HG03558 (cell line): ENCODE results near the gene DCXR.

Experiments
- ATAC-seq: cut with Tn5 transposase; IDR thresholded peaks from one replicate; pipeline ENCODE4 v1.9.1; 2021; ENCODE audit warnings: moderate number of reproducible peaks; ENCODE audit not compliant: unreplicated experiment; ENCODE audit errors: extremely low read depth

DCXR gene

DNA sequence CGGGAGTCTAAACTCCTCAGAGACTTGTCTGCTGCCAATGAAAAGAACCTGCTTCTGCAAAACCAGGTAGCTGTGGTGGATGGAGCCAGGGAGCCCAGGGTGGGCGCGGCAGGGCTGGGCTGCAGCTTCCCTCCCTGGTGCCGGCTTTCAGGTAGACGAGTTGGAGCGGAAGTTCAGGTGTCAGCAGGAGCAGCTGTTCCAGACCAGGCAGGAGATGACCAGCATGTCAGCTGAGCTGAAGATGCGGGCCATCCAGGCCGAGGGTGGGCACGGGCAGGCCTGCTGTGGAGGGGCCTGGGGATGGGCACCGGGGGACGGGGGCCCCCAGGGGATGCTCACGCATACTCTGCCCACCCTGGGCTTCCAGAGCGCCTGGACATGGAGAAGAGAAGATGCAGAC lies 9.3 kb downstream of the DCXR start:
- no peak for ATAC-seq

DNA sequence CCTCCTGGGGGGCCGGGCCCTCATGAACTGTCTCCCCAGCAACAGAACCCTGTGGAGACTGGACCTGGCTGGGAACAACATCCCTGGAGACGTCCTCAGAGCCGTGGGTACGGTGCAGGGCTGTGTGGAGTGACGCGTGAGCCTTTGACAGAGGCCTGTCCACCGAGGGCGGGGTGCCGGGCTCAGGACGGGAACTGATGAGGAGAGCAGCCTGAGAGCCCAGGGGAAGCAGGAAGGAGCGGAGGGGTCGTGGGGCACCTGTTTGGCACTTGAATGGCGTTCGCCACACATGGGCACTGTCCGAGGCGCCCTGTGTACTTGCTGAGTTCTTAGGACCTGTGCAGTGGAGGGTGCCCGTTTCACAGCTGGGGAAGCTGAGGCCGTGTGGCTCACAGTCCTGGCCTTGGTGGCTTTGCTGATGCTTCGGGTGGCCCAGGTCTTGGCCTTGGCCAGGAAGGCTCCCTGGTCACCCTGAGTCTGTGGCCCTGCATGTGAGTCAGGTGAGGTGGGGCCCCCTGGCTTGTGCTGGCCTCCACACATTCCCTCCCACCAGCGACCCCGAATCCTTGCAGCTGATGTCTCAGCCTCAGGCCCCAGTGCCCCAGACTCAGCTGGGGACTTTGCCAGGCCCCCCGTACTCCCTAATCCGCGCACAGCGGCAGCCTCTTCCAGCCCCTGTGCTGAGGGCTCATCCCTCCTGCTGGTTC lies 11.9 kb downstream of the DCXR start:
- no peak for ATAC-seq

DNA sequence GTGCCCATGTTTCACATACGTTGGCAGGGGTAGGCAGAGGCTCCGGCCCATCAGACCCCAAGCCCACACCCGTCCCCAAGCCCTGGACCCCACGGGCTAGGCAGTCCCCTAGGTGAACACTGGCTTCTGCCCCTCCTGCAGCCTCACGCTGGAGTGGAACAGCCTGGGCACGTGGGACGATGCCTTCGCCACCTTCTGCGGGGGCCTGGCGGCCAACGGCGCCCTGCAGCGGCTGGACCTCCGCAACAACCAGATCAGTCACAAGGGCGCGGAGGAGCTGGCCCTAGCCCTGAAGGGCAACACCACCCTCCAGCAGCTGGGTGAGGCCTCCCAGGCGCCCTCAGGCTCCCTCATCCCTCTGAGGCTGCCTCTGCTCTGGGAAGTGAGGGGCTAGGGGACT lies 12.6 kb downstream of the DCXR start:
- no peak for ATAC-seq

DNA sequence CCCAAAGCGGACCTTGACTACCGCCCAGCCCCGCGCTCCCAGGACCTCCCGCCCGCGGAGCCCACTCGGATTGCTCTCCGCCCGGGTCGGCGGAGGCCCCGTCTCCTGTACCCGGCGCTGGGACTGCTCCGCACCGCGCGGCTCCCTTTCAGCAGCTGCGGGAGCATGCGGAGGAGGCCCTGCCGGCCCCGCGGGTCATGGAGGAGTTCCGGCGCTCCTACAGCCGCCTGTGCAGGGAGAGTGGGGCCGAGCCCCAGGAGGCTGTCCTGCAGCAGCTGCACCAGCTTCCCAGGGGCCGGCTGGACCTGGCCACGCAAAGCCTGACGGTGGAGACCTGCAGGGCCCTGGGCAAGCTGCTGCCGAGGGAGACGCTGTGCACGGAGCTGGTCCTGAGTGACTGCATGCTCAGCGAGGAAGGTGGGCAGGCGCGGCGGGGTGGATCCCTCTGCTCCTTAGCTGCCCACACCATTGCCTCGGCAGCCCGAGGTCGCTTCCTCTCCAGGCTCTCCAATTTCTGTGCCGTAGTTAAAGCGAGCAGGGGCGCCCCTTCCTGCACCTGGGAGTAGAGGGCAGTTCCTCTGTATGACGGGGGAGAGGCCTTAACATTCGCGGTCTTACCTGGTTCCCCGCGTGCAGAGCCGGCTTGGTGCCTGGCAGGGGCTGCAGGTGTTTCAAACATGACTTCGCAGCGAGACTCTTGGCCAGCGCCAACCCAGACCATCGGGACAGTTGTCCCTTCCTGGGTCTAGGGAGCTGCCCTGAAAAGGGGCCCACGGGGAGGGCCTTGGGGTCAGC lies 13.9 kb downstream of the DCXR start:
- ATAC-seq, result no peak

DNA sequence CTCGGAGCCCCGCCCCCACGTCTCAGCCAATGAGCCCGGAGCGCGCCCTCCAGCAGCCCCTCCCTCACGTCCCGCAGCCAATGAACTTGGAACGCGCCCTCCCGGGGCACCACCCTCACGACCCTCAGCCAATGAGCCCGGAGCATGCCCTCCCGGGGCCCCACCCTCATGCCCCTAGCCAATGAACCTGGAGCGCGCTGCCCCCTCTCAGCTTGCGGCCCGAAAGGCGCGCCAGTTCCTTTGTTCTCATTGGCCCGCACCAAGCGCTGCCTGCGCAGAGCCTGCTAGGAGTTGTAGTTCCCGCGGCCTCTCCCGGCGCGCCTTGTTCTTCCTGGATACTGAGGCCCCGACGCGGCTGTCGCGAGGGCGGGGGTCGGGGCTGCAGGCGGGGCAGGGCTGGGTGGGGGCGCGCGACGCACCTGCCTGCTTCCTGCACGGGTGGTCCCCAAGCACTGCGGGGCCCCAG lies 14.5 kb downstream of the DCXR start, which contains the start of gene LRRC45:
TSS of gene LRRC45 (plus strand) at position 325 of the 466 bp plus-strand sequence. CDS start 339 bp downstream, outside the sequence.
- ATAC-seq, result peak; percentile 69

DNA sequence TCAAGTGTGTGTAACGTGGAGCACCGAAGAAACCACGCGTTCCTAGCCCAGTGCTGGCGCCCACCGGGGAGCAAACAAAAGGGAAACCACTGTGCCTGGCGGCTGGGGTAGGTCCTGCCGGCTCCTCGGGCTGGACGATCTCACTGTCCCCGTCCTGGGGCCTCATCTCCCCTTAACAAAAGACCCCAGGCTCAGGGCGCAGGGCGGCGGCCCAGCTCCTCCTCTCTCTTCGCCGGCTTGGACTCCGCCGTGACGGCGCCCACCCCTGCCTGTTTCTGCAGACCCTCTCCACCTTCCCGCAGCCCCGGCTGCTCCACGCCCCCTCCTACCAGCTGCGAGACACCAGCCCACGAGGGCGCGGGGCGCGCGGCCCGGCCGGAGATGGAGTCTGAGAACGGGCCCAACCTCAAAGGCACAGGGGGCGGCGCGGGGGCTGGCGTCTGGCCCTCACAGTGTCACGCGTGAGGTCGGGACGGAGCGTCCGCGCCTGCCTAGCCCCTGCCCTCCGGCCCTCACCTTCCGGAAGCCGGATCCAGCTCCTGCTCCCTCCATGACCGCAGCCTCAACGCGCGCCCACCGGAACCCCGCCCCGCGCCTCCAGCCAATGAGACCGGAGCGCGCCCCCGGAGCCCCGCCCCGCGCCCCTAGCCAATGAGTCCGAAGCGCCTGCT lies 15.1 kb downstream of the DCXR start, which contains the start of gene CENPX:
TSS of gene CENPX (minus strand) at position 569 of the 671 bp plus-strand sequence. CDS start at position 552, 17 bp downstream.
- ATAC-seq, result peak; percentile 35

DNA sequence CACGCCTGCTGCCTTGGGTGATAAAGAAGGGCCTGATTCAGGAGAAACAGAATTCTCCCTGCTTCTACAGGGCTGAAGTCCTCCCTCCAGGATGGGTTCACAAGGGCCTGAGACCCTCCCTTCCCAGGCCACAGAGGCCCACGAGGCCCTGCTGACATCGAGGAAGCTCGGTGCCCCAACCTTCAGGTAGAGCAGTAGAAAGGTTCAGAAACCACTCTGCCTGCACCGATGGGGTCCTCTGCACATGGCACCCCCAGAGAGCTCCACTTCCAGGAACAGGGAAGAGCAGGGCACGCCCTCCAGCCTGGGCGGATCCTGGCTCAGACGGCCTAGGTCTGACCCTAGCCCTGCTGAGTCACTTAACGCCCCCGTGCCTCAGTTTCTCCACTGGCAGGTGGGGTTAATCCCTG lies 15.6 kb downstream of the DCXR start:
- no peak for ATAC-seq

DNA sequence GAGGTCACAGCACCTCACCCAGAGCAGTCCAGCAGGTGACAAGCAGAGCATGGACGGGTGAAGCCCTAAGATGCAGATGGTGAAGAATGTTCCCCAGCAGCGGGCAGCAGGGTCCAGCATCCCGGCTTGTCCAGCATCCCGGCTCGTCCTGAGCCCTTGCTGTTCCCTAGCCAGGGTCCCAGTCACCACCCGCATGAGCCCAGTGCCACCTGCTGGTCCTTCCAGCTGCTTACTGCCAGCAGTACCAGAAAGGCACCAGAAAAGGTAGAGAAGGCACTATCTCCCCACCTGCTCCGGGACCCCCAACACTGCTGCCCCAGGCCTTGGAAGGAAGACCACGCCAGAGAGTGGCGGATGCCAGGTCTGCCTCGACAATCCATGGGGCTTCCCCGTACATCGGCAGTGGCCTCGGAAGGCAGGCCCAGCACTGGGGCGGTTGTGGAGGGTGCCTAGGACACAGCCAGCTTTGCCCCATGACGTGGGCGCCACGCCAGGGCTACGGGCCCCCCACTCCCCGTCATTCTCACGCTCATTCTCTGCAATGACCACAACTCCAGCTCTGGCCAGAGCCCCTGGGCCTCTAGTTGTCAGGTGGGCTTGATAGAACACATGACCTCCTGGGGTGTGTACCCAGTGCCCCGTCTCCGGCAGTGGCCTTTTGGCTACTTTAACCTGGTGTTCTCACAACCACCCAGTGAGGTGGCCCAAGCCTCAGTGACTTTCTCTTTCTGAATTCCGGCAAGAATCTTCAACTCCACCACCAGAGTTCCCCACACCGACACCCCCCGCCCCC lies 16.2 kb downstream of the DCXR start:
- no peak for ATAC-seq

DNA sequence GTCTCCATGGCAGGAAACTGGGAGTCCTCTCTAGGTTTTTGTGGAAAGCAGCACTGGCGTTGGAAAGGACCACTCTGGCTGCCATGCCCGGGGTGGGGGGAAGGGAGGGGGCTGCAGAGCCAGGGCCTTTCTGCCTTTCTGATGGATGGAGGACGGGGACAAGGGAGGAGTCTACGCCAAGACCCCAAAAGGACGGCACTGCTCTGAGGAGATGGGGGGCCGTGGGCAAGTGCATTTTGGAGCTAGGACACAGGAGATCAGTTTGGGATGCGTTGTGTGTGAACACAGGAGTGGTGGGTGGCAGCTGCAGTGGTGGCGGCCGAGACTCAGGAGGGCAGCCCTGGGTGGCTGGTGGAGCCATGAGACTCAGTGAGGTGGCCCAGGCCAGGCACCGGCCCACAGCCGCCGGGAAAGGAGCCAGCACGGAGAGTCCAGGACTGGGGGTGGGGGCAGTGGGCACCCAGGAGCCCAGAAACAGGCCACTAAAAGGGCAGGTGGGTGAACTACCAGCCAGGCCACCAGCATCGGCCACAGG lies 16.9 kb downstream of the DCXR start:
- ATAC-seq, result no peak

DNA sequence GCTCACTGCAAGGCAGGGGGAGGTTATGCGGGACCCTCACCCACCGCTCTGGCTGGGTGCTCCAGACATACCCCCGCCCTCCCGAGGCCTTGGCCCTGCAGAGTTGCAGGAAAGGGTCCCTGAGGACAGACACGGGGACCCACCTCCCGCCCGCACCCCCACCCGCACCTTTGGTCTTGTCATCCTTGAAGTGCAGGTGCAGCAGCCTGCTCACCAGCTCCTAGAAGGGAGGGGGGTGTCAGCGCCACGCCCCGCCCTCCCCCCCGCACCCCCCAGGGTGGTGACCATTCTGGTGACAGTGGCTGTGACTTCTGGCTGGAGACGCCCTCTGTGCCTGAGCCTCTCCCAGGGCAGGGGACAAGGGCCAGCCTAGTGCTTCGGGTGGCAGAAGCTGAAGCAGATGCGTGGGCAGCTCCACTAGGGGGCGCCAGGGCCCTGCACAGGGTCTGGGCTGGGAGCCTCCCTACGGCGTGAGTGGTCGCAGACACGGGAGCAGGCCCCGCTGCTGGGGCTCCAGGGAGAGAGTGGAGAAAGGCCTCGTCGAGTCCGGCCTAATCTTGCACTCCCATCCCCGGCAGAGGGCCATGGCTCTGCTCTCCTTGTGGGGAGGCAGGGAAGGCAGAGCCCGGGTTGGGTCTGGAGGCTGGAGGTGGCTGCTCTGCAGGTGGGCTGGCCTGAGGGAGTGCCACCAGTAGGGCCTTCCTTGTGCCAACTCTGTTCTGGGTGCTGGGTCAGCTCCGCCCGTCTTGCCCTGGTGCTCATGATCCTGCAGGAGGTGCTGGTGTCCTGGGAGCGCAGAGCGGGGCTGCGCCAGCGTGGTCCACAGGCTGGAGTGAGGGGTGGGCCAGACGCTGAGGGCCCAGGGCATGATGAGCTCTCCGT lies 17.6 kb downstream of the DCXR start:
- ATAC-seq, result no peak

DNA sequence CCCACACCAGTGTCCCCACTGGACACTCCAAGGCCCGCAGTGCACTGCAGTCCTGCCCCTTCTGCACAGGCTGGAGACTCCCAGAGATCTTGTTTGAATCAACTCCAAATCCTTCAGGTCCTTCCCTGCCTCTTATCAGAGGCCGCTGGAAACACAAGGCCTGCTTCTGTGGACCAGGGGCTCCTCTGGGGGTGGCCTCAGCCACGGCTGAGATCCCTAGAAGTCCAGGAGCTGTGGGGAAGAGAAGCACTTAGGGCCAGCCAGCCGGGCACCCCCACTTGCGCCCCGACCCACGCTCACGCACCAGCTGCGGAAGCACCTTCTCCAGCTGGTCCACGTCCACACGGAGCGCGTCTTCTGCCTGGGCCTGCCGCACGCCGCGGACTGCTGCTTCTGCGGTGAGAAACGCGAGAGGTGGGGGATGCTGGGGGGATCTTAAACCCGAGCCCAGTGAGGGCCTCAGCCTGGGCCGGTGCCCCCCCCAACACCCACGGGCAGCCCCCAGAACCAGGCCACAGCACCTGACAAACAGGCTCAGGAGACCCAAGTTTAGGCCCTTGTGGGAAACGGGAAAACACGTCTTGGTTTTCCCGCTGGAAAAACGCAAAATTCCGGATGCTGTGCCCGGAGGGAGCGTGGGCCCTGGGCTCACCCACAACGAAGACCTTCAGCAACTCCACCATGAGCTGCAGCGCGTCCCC lies 18.4 kb downstream of the DCXR start:
- ATAC-seq, result no peak

DNA sequence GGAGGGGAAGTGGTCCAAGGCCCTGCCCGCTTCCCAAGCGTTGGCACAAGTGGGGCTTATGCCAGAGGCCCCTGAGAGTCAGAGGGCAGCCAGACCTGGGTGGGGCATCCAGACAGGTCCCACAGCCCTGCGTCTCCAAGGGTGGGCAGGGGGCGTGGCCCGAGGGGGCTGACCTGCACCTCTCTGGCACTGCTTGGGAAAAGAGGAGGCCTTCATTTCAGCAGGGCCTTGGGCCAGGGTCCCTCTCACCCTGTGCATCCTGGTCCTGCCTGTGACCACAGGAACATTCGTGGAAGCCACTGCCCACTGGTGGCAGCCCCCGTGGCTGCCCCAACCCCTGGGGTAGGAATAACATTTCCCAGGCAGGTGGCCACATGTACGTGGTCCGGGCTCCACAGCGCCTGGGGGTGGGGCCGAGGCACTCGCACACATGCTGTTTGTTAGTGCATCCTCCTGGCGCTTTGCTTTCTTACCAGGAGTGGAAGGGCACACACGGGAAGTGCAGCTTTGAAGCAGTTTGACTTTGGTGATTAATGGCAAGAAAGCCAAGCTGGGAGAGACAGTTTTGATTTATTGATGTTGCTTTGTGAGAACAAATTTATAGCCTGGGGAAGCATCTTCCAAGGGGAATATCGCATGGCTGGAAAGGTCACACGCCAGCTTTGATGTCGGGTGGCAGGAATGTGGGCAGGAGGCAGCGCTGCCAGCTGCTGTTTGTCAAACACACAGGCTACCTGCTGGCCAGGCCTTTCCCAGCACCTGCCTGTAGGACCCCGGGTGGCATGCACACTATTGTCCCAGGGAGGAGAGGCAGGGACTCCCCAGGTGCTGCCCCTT lies 19.1 kb downstream of the DCXR start:
- ATAC-seq, result no peak

DNA sequence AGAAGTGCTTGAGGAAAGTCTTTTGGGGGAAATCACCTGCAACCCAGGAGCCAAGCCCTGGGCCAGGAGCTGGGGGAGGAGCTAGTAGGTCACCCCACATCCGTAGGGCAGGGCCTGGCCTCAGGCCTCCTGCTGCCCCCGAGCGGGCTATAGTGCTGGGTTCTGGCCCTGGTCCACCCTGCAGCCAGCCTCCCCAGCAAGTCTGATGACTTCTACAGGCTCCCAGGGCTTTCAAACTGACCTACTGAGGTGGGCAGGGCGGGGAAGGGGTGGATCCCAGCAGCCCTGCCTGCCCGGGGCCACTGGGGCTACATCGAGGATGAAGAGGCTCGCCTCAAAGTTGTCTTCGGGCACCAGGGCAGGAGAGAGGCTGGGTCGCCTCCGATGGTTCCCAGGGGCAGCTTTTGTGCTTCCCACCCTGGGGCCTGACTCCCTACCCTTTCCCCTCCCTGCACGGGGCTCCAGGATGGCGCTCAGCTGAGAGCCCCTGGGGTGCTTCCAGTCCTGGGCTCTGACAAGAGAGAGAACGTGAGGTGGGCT lies 19.8 kb downstream of the DCXR start:
- ATAC-seq, result no peak

DNA sequence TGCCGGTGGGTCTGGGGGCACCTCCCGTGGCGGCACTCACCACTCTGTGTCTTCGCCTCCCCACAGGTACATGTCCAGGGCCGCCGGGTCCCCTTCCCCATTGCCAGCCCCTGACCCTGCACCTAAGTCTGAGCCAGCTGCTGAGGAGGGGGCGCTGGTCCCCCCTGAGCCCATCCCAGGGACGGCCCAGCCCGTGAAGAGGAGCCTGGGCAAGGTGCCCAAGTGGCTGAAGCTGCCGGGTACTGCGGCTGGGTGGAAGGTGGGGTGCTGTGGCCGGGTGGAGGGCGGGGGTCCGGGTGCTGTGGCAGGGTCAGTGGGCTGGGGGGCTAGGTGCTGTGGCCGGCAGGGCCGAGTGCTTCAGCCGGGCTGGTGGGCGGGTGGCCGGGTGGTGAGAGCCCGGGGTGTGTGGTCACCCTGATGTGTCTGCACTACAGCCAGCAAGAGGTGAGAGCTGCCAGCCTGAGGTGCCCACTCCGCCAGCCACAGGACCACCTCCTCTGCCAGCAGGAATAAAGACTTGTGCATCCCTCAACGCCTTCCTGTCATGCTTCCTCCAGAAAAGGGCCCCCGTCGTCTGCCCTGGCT lies 20.5 kb downstream of the DCXR start:
- no peak for ATAC-seq

DNA sequence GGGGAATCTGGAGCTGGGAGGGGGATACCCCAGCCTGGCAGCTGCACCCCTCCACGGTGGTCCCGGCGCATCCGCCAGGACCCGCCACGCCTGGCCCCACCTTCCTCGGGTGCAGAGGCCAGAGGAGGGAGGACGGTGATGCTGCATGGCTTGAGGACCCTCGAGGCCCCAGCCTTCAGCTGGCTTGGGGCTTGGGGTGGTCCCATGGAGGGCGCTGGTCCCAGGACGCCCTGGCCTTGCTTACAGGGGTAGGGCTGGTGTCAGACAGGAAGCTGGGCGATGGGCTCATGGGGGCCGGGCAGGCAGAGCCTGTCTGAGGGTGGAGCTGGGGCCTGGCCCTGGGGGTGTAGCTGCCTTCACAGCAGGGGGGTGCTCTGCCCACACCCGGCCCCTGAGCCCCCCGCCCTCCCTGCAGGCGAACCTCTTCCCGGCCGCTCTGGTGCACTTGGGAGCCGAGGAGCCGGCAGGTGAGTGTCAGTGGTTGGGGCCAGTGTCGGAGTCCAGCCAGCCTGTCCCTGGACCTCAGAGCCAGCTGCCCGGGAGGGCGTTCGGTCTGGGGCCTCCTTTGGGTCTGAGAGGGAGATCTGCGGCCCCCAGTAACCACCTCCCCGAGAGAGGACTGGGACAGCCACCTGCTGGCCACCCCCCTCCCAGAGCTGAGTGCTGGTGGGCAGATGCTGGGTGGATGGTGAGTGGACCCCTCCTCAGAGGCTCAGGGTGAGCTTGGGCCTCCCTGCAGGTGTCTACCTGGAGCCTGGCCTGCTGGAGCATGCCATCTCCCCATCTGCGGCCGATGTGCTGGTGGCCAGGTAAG lies 21.2 kb downstream of the DCXR start:
- ATAC-seq, result no peak
